MM.1S (cell line): ENCODE data around the gene OBSCN.

Experiments used
- CTCF ChIP-seq: fragments of 300-600 bp; sonication (generic); IDR thresholded peaks from 2 replicates; pipeline ENCODE4 v1.5.1; 2016; ENCODE audit warnings: antibody characterized with exemption, low read length, mixed read lengths
- EZH2 ChIP-seq: fragments of 300-600 bp; sonication (generic); optimal IDR thresholded peaks from 2 replicates; pipeline ENCODE3; 2017; ENCODE audit warnings: low read depth, mild to moderate bottlenecking, antibody characterized with exemption, low read length, mixed read lengths

GRCh38 chr1:228228601-228229074 lies 20.8 kb downstream of the OBSCN start:
- TF ChIP-seq CTCF (no peak), EZH2 (no peak)
